Activated T-cell treated with anti-CD3 and anti-CD28 coated beads for 1 hour (primary cell): ENCODE data around the gene ZNF232.
A peak's percentile ranks its signal among the peaks of the same experiment; 100 is the strongest.
"Not testable (repeated sequence)": the region's sequence is repeated elsewhere in the genome, so short reads cannot be mapped to it uniquely, and the experiment has no call there.

Source experiments
- DNase-seq: peaks from one replicate; pipeline ENCODE4 v3.0.0-alpha.2; 2020; ENCODE audit warnings: low read depth

The ZNF232 gene

GRCh38 chr17:5111402-5112204 is at the start of gene ZNF232:
Gene ZNF232, minus strand, starts transcription at chr17:5111878. Its CDS starts 56 bp downstream, at chr17:5111822.
- DNase-seq: peak; percentile 87

- DNase-seq: not testable (repeated sequence)
Measured at GRCh38 chr17:5160702-5161101, 49.0 kb upstream of the ZNF232 start.

- not testable (repeated sequence) for DNase-seq
Measured at GRCh38 chr17:5146122-5146521, 34.4 kb upstream of the ZNF232 start.

- not testable (repeated sequence) for DNase-seq
Measured at GRCh38 chr17:5142877-5143276, 31.2 kb upstream of the ZNF232 start.

GRCh38 chr17:5139458-5139732 is 27.7 kb upstream of the ZNF232 start:
- no peak for DNase-seq

- no peak for DNase-seq
Measured at GRCh38 chr17:5138616-5139457, 27.2 kb upstream of the ZNF232 start.

- DNase-seq: not testable (repeated sequence)
Measured at GRCh38 chr17:5138198-5138544, 26.5 kb upstream of the ZNF232 start.

GRCh38 chr17:5137511-5138197 is 26.0 kb upstream of the ZNF232 start:
- not testable (repeated sequence) for DNase-seq

GRCh38 chr17:5136580-5137412 is 25.1 kb upstream of the ZNF232 start:
- DNase-seq: not testable (repeated sequence)

GRCh38 chr17:5135726-5136579 is 24.3 kb upstream of the ZNF232 start:
- DNase-seq: no peak

GRCh38 chr17:5135131-5135712 is 23.5 kb upstream of the ZNF232 start:
- not testable (repeated sequence) for DNase-seq

GRCh38 chr17:5134571-5134970 is 22.9 kb upstream of the ZNF232 start:
- DNase-seq: not testable (repeated sequence)

- DNase-seq: not testable (repeated sequence)
Measured at GRCh38 chr17:5133961-5134360, 22.3 kb upstream of the ZNF232 start.

- no peak for DNase-seq
Measured at GRCh38 chr17:5133311-5133710, 21.6 kb upstream of the ZNF232 start.

GRCh38 chr17:5132503-5133225 is 21.0 kb upstream of the ZNF232 start:
- not testable (repeated sequence) for DNase-seq

GRCh38 chr17:5131799-5132502 is 20.3 kb upstream of the ZNF232 start:
- DNase-seq: not testable (repeated sequence)

GRCh38 chr17:5131146-5131715 is 19.6 kb upstream of the ZNF232 start:
- DNase-seq: no peak

- not testable (repeated sequence) for DNase-seq
Measured at GRCh38 chr17:5130687-5131086, 19.0 kb upstream of the ZNF232 start.

GRCh38 chr17:5130261-5130660 is 18.6 kb upstream of the ZNF232 start:
- DNase-seq: not testable (repeated sequence)
